Thoracic aorta (tissue), 2 donors: ENCODE results near the gene KLHL3. TPM values are rescaled to one million over a fixed set of nuclear protein-coding genes. Genes with fewer than 3 reads are reported as not detected.

ENCODE experiments used
- ATAC-seq: fragments of 150-250 bp; one replicate; pipeline ENCODE4 v1.8.0; 2017; ENCODE audit warnings: low read depth; ENCODE audit not compliant: insufficient number of reproducible peaks, low FRiP score
- DNase-seq: peaks from one replicate; pipeline ENCODE4 v3.0.0-alpha.2; 2020; ENCODE audit warnings: low spot score
- H3K27ac ChIP-seq, 2 donors: fragments of 200-600 bp; sonication (generic); 1 replicate in 1 of 2; 2 replicates in 1 of 2; pipeline ENCODE4 v1.5.1; 2016; ENCODE audit warnings: mild to moderate bottlenecking in 2 of 2, moderate library complexity in 2 of 2
- H3K27me3 ChIP-seq: fragments of 200-600 bp; sonication (generic); replicated peaks from 2 replicates; pipeline ENCODE4 v1.6.0; 2016; ENCODE audit warnings: mild to moderate bottlenecking; ENCODE audit not compliant: insufficient read depth
- H3K36me3 ChIP-seq: fragments of 200-600 bp; sonication (generic); one replicate; pipeline ENCODE4 v1.5.1; 2016
- H3K4me1 ChIP-seq, 2 donors: fragments of 200-600 bp; sonication (generic); 1 replicate in 1 of 2; 2 replicates in 1 of 2; pipeline versions ENCODE4 v1.5.1 to v1.6.0; 2016; ENCODE audit warnings: low read depth in 2 of 2, mild to moderate bottlenecking in 1 of 2; ENCODE audit not compliant: control insufficient read depth in 1 of 2
- H3K4me3 ChIP-seq: fragments of 200-600 bp; sonication (generic); 2 replicates; pipeline ENCODE4 v1.5.1; 2016; ENCODE audit warnings: mild to moderate bottlenecking
- H3K9me3 ChIP-seq: fragments of 200-600 bp; sonication (generic); 2 replicates; pipeline ENCODE4 v1.5.1; 2016
- total RNA-seq, 2 donors: library from RNA; depleted of rRNA; stranded (reverse); fragments of >200 nt; gene quantifications; one replicate each; pipeline versions ENCODE4 v1.1.0 to v1.2.3, GENCODE V29; 2016
- TF ChIP-seq, protein P1 (sequence below): fragments of 200-600 bp; sonication (generic); IDR thresholded peaks from one replicate; pipeline ENCODE4 v1.5.1; 2019; ENCODE audit warnings: antibody characterized with exemption

KLHL3 gene
- total RNA-seq, 2 donors from 2014 or later: 9.1 to 12.8 TPM

DNA sequence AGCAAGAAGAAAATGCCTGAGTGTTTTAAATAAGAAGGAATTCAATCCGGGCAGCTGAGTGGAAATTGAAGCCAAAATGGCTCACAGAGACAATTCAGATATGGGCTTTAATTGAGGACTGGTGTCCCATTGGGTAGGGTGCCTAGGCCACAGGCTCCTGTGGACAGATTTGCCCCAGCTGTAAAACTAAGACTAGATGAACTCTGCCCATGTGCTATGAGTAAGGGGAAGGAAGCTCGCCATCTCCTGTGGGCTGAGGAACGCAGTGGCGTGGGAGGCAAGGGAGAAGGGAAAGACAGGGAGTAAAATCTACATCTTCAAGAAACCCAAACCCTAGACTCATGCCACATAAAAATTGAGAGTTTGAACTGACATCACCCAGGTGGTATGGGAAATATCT, 66.1 kb downstream of the KLHL3 start:
- TF ChIP-seq, protein P1, sequence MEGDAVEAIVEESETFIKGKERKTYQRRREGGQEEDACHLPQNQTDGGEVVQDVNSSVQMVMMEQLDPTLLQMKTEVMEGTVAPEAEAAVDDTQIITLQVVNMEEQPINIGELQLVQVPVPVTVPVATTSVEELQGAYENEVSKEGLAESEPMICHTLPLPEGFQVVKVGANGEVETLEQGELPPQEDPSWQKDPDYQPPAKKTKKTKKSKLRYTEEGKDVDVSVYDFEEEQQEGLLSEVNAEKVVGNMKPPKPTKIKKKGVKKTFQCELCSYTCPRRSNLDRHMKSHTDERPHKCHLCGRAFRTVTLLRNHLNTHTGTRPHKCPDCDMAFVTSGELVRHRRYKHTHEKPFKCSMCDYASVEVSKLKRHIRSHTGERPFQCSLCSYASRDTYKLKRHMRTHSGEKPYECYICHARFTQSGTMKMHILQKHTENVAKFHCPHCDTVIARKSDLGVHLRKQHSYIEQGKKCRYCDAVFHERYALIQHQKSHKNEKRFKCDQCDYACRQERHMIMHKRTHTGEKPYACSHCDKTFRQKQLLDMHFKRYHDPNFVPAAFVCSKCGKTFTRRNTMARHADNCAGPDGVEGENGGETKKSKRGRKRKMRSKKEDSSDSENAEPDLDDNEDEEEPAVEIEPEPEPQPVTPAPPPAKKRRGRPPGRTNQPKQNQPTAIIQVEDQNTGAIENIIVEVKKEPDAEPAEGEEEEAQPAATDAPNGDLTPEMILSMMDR: no peak
- H3K27ac ChIP-seq: no peak overlapping the region
- no peak for ATAC-seq
- no peaks in the 10 kb centered on the region for H3K9me3 ChIP-seq
- no peak overlapping the region for H3K4me3 ChIP-seq
- peaks cover 19 to 29% of the 10 kb centered on the region in 2 donors for H3K4me1 ChIP-seq
- H3K36me3 ChIP-seq: no peaks in the 10 kb centered on the region
- no peak for DNase-seq
- no peaks in the 10 kb centered on the region for H3K27me3 ChIP-seq

DNA sequence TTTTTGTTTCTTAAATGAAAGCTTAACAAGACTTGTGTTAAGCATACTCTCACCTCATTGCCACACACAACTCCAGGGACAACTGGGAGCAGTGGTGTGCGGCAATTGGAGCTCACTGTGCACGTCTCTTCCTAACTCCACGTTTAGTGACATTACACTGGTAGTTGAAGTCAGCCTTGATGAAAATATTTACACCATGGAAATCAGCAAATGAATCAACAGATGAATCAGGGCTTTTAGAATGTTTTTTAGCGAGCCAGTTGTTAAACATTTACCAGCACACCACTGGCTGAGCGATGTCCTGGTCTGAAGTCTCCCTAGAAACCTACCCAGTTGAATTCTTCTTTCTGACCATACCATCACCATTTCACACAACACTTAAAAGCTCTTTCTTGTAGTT, 67.3 kb downstream of the KLHL3 start:
- ATAC-seq (no peak), DNase-seq (no peak)
- TF ChIP-seq, protein P1: no peak
- no peaks in the 10 kb centered on the region for H3K36me3 ChIP-seq
- no peak overlapping the region for H3K4me3 ChIP-seq
- no peak overlapping the region for H3K27ac ChIP-seq
- no peaks in the 10 kb centered on the region for H3K27me3 ChIP-seq
- H3K4me1 ChIP-seq: peaks cover 19 to 29% of the 10 kb centered on the region in 2 donors
- no peaks in the 10 kb centered on the region for H3K9me3 ChIP-seq

DNA sequence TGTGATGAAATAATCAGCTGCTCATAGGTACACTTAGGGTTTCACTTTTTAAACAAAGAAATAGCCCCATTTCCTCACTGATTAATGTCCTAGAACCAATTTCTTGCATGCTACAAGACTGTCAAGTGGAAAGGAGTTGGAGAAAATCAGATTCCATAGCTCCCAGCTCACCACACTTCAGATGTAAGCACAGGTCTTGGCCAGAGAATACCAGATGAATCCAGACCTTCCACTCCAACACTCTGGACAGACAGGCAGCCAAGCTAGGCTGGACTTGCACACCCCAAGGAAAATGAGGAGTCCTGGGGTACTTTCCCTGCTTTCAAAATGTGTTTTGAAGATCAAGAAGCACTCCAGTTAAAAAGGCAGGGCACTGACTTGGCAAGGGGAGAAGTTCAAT, 68.5 kb downstream of the KLHL3 start:
- no peak for DNase-seq
- no peaks in the 10 kb centered on the region for H3K36me3 ChIP-seq
- H3K27ac ChIP-seq: peak overlapping the region; percentile 72 to 88
- TF ChIP-seq, protein P1: no peak
- peaks cover 19 to 29% of the 10 kb centered on the region in 2 donors for H3K4me1 ChIP-seq
- no peak for ATAC-seq
- no peaks in the 10 kb centered on the region for H3K9me3 ChIP-seq
- no peak overlapping the region for H3K4me3 ChIP-seq
- no peaks in the 10 kb centered on the region for H3K27me3 ChIP-seq

DNA sequence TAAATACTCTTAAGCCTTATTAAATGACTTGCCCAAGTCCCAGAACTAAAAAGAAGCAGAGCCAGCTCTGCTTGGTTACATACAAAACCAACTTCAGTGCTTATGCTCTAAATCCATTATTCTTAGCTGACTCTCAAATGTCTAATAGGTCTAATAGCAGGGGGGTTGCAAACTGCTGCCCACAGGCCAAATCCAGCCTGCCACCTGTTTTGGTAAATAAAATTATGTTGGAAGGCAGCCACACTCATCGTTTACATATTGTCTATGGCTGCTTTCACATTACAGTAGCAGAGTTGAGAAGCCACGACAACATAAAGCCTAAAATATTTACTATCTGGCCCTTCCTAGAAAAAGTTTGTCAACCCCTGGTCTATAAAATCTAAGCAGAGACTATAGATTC, 69.0 kb downstream of the KLHL3 start:
- Histone ChIP-seq H3K9me3 (no peaks in the 10 kb centered on the region), H3K27me3 (no peaks in the 10 kb centered on the region), H3K4me1 (peaks cover 19 to 29% of the 10 kb centered on the region in 2 donors), H3K36me3 (no peaks in the 10 kb centered on the region), H3K4me3 (peak overlapping the region; percentile 47), H3K27ac (peak overlapping the region; percentile 72 to 88)
- TF ChIP-seq, protein P1: no peak
- no peak for DNase-seq
- no peak for ATAC-seq

DNA sequence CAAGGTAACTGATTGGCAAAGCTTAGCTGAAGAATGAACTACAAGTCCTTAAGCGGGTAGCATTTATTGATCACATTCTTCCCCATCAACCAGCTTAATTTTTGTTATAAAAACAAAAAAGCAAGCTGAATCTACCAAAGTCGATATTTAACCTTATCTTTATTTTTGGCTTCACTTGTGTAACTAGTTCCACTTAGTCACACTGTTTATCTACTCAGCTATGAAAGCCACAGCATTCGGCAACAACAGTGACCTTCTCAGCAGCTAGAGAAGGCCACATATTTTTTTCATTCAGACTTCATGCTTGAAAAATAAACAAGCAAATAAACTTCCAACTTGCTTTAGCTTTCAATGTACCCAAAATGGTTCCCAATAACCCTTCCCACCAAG, 69.4 kb downstream of the KLHL3 start:
- no peak for ATAC-seq

More for the DNA sequence above, 69.4 kb downstream of the KLHL3 start:
- no peaks in the 10 kb centered on the region for H3K9me3 ChIP-seq
- no peak for DNase-seq
- H3K4me1 ChIP-seq: peaks cover 19 to 29% of the 10 kb centered on the region in 2 donors
- H3K27me3 ChIP-seq: no peaks in the 10 kb centered on the region
- H3K4me3 ChIP-seq: peak overlapping the region; percentile 47
- H3K36me3 ChIP-seq: no peaks in the 10 kb centered on the region
- H3K27ac ChIP-seq: peak overlapping the region; percentile 72 to 88
- TF ChIP-seq, protein P1: no peak
